SH-SY5Y (cell line): ENCODE data around the gene TGFA.

Experiments used
- GATA2 ChIP-seq: IDR thresholded peaks from 2 replicates; pipeline ENCODE4 v1.6.1; 2011; ENCODE audit warnings: mild to moderate bottlenecking, low read depth, low read length
- GATA3 ChIP-seq: IDR thresholded peaks from 2 replicates; pipeline ENCODE4 v1.6.1; 2011; ENCODE audit warnings: low read depth, mild to moderate bottlenecking, low read length, moderate library complexity

- TF ChIP-seq GATA2 (no peak), GATA3 (no peak)
Measured at GRCh38 chr2:70528276-70528675, 25.4 kb downstream of the TGFA start.
